GM18870 (cell line): Measurements from ENCODE around the gene CLEC17A.
A peak's percentile ranks its signal among the peaks of the same experiment; 100 is the strongest.
"Not testable (repeated sequence)": the region's sequence is repeated elsewhere in the genome, so short reads cannot be mapped to it uniquely, and the experiment has no call there.

Experiments
- ATAC-seq: cut with Tn5 transposase; IDR thresholded peaks from one replicate; pipeline ENCODE4 v1.9.1; 2021; ENCODE audit warnings: moderate library complexity; ENCODE audit not compliant: unreplicated experiment

CLEC17A gene

DNA sequence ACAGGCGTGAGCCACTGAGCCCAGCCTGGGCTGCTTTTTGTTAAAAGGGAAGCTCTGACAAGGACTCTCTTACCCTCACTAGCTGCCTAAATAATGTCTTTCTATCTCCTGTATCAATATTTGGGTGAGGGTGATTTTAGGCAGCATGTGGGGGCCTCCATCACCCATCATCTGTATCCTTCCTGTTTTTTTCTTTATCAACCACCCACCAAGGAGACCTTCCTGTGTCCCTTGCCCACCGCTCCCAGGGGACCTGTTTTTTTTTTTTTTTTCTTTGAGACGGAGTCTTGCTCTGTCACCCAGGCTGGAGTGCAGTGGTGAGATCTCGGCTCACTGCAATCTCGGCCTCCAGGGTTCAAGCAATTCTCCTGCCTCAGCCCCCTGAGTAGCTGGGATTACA lies 5.6 kb upstream of the CLEC17A start:
- no peak for ATAC-seq

DNA sequence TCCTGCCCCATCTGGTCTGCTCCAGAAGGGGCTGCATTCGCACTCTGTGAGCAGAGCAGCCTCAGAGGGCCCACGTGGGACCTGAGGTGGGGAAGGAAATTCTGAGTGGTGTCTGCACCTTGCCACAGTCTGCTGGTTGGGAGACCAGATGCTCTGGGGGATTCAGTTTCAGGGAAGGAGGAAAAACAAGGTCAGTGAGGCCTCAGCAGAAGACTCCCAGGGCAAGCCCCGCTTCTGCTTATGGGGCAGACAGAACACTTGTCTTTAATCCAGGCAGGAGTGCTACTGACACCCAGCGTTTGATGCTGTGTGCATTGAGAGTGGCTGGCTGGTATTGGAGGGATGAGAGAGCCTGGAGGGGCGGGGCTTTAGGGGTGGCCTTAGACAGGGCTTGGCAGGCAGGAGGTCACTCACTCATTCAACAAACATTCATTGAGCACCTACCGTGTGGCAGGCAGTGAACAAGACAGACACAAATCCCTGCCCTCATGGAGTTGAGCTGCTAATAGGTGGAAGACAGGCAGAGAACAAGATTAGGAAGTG lies 4.9 kb upstream of the CLEC17A start:
- no peak for ATAC-seq

DNA sequence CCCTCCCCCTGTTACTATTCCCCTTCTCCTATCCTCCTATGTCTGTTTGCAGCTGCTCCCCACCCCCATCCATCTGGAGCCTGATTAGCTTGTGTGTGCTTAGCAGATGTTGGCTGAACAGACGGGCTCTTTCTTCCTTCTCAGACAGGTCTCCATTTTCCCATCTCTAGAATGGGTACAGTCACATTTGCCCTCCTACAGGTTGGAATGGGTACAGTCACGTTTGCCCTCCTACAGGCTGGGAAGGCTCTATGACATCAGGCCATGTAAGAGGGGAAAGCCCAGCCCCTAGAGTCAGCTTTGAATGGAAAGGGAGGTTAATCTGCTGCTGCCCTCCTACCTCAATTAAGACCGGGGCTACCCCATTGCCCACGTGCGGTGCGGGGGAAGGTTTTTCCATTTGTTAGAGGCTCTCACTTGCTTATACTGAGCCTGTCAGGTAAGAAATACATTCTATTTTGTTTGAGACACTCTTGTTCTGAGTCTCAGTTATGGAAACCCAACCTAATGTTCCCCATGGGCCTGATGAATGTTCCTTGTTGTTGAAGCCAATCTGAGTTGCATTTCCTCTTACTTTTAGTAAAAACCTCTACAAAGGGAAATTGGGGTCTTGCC lies 2.2 kb upstream of the CLEC17A start:
- no peak for ATAC-seq

DNA sequence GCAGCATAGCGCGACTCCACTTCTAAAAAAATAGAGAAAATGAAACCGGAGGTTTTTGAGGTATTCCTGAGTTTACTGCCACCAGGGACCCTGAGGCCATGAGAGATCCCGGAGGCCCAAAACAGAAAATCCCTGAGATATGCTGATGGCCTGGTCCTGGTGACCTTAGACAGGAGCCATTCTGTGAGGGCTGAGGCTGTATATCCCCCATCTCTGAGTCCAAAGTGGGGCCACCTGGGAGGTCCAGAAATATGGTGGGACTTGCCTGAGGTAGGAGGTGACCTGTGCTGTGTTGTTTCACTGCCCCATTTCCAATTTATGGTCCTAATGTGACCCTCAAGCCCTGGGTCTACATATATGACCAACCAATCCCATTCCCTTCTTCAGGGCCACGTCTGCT lies 1.5 kb downstream of the CLEC17A start:
- ATAC-seq, result not testable (repeated sequence)

DNA sequence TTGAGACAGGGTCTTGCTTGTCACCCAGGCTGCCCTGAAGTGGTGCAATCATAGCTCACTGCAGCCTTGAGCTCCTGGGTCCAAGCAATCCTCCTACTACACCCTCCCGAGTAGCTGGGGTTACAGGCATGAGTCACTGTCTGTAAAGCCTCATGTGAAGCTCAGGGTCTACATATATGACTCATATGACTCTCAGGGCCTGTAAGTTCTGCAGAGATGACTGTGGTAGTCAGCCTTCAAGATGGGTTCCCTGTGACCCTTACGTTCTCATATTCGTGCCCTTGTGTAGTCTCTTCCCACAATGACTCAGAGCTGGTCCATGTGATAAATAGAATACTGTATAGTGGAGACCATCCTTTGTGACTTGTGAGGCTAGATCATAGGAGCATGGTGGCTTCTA lies 2.3 kb downstream of the CLEC17A start:
- ATAC-seq, result not testable (repeated sequence)

DNA sequence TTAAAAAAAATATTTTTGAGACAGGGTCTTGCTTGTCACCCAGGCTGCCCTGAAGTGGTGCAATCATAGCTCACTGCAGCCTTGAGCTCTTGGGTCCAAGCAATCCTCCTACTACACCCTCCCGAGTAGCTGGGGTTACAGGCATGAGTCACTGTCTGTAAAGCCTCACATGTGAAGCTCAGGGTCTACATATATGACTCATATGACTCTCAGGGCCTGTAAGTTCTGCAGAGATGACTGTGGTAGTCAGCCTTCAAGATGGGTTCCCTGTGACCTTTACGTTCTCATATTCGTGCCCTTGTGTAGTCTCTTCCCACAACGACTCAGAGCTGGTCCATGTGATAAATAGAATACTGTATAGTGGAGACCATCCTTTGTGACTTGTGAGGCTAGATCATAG lies 6.5 kb downstream of the CLEC17A start:
- not testable (repeated sequence) for ATAC-seq

DNA sequence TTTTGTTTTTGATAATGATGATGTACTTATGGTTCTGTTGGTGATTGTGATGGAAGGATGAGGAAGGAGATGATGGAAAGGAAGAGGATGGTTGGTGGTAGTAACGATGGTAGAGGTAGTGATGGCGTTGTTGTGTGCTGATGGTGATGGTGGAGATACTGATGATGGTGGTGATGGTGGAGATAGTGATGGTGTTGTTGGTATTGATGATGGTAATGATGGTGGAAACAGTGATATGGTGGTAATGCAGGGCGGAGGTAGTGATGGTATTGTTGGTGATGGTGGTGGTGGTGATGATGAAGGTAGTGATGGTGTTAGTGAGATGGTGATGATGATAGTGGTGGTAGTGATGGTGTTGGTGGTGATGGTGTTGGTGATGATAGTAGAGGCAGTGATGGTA lies 12.7 kb downstream of the CLEC17A start:
- ATAC-seq, result no peak

DNA sequence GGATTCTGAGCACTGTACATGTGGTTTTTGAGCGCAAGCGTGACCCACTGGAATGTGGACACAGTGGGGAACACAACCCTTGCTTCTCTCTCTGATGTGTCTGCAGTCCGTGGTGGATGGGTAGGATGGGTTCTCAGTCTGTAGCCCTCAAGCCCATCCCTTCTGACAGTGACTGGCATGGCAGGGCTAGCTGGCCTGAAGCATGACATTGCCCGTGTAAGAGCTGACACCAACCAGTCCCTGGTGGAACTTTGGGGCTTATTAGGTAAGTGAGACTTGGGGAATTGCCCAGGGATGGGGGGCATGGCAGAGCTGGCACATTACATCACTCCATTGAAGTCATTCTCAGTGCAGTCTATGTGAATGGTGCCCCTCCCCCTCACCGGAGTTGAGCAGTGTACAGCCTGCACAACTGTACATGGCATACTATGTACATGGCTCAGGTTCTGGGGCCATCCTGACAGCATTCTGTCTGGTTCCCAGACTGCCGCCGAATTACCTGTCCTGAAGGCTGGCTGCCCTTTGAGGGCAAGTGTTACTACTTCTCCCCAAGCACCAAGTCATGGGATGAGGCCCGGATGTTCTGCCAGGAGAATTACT lies 16.8 kb downstream of the CLEC17A start:
- no peak for ATAC-seq

DNA sequence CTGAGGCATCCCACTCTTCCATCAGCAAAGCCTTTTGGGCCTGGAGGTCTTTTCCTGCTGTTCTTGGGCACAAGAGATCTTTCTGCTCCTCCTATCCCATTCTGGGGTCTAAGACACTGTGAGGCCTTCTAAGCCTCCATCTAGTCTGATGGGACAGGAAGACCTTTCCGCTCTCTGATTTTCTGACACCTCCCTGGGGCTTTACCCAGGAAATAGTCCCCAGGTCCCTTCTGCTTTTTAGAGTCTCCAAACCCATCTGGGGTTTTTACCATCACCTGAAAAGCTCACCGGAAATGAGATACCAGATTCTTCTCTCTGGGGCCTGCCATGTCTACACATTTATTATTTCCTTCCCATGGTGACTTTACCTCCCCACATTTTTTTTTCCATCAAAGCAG lies 21.1 kb downstream of the CLEC17A start:
- peak; percentile 66 for ATAC-seq

DNA sequence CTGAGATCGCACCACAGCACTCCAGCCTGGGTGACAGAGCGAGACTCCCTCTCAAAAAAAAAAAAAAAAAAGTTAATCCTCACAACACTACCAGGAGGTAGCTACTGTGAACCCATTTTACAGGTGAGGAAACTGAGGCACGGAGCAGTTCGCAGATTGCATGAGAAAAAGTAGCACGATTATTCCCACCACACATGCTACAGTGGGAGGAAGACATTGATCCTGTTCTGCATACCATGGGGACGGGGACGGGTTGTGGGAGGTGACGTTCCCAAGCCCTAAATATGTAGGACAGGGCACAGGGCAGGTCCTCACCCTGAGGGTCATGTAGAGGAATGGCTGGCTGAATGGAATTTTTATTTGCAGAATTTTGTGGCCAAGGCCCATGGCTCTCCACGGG lies 23.7 kb downstream of the CLEC17A start:
- no peak for ATAC-seq

DNA sequence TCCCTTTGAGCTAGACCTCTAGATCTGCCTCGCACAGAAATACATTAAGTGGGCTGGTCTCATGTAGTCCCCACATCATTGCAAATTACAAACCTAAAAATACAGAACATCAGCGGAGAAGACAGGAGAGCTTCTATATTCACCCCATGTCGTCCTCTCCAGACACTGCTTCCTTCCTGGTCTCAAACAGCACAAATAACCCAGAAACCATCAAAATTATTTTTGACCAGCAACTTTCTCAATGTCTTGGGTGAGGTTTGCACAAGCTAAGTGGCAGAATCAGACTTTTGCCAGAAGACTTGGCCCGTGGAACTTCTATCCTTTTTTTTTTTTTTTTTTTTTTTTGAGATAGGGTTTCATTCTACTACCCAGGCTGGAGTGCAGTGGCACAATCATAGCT lies 28.2 kb downstream of the CLEC17A start:
- no peak for ATAC-seq

DNA sequence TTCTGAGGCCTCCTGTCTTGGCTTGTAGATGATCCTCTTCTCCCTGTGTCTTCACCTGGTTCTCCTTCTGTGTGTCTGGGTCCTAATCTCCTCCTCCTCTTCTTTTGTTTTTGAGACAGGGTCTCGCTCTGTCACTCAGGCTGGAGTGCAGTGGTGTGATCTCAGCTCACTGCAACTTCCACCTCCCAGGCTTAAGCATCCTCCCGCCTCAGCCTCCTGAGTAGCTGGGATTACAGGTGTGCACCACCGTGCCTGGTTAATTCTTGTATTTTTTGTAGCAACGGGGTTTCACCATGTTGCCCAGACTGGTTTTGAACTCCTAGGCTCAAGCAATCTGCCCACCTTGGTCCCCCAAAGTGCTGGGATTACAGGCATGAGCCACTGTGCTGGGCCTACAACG lies 29.4 kb downstream of the CLEC17A start:
- not testable (repeated sequence) for ATAC-seq

DNA sequence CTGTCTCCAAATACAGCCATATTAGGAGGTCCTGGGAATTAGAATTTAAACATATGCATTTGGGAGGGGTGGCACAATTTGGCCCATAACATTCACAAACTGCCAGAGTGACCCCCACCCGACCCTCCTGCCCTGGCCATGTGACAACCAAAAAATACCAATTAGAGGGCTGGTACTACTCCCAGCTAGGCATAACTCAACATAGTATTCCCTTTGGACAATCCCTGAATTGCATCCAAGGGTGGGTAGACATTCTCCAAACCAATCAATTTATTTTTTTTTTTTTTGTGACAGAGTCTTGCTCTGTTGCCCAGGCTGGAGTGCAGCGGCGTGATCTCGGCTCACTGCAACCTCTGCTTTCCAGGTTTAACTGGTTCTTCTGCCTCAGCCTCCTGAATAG lies 29.8 kb downstream of the CLEC17A start:
- no peak for ATAC-seq

DNA sequence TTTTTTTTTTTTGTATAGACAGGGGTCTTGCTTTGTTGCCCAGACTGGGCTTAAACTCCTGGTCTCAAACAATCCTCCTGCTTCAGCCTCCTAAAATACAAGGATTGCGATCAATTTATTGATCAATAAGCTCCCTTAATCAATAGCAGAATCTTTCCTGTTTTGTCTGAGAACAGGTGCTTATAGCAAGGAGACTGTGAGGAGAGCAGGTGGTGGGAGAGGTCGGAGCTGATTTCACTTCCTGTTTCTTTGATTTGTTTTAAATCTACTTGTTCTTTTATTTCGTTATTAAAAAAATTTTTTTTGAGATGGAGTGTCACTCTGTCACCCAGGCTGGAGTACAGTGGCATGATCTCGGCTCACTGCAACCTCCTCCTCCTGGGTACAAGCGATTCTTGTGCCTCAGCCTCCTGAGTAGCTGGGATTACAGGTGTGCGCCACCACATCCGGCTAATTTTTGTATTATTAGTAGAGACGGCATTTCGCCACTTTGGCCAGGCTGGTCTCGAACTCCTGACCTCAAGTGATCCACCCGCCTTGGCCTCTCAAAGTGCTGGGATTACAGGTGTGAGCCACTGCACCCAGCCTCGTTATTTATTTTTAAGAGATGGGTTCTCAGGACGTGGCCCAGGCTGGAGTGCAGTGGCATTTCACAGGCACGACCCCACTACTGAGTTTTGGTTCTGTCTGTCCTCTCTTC lies 30.7 kb downstream of the CLEC17A start:
- ATAC-seq, result not testable (repeated sequence)

DNA sequence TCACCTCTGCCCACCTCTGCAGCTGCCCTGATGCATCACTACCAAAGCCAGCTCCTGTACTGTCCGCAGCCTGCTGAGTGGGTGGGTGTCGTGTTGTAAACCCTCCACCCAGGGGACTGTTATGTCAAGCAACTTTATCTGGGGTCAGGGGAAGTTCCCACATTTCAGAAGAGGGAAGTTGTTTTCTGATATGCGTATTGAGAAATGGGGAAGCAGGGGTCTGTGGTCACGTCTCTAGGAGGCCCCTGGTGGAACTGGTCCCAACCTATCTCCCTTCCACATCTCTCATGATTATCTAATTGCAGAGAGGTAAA lies 31.2 kb downstream of the CLEC17A start:
- no peak for ATAC-seq

DNA sequence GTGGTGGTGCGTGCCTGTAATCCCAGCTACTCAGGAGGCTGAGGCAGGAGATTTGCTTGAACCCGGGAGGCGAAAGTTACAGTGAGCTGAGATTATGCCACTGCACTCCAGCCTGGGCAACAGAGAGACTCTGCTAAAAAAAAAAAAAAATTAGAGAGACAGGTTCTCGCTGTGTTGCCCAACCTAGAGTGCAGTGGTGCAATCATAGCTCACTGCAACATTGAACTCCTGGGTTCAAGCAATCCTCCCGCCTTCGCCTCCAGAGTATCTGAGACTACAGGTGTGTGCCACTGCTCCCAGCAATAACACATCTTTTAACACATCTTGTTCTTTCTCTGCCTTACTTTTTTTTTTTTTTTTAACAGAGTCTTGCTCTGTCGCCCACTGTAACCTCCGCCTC lies 32.7 kb downstream of the CLEC17A start:
- ATAC-seq, result no peak

DNA sequence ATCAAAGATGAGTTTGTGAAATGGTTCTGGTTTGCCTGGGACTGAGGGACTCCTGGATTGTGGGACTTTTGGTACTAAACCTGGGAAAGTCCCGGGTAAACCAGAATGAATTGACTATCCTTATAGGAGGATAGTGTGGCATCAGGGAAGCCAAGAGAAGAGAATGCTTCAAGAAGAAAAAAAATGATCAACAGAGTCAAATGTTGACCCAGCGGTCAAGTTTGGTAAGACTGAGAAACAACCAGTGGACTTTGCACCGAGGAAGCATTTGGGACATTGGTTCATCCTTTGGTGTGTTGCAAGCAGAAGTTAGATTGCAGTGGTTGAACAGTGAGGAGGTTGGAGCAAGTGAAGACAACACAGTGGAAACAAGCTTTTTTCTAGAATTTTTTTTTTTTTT lies 33.5 kb downstream of the CLEC17A start:
- ATAC-seq, result no peak

DNA sequence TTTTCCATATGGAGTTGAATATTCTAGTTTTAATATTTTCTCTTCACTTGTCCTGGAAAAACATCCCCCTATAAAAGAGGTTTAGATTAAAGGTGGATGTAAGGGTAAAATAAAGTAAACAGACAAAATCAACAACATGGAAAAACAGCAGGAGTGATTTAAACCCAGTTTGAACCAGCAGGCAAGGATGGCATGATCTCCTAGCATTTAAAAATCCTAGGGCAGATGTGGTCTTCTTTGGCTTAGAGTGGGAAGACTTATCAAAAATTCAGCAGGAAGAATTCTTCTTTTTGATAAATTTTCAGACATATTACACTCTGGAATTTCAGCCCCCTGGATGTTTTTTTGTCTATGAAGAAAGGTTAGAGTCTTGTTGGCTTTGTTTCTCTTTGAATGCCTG lies 36.5 kb downstream of the CLEC17A start:
- ATAC-seq, result no peak

DNA sequence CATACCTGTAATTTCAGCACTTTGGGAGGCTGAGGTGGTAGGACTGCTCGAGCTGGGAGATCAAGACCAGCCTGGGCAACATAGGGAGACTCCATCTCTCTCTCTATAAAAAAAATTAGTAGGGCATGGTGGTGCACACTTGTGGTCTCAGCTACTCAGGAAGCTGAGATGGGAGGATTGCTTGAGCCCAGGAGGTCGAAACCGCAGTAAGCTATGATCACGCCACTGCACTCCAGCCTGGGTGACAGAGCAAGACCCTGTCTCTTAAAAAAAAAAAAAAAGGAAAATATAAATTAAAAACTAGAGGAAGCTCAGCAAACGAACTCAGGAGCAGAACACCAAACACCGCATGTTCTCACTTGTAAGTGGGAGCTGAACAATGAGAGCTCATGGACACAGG lies 41.6 kb downstream of the CLEC17A start:
- ATAC-seq, result not testable (repeated sequence)

DNA sequence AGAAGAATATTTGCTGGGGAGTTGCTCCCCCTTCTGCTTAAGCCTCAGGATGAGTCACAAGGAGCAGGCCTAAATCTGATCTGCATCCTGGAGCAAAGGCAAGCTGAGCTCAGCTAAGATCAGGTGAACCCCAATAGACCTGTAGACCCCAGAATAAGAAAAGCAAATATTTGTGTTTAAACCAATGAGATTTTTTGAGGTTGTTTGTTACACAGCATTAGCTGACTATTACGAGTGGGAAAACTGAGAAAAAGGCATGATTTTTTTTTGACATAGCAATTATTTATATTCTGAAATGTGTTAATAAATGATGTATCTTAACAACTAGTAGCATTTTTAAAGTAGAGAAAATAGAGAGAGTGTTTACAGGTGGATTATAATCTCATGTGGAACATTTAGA lies 46.7 kb downstream of the CLEC17A start:
- ATAC-seq, result no peak

DNA sequence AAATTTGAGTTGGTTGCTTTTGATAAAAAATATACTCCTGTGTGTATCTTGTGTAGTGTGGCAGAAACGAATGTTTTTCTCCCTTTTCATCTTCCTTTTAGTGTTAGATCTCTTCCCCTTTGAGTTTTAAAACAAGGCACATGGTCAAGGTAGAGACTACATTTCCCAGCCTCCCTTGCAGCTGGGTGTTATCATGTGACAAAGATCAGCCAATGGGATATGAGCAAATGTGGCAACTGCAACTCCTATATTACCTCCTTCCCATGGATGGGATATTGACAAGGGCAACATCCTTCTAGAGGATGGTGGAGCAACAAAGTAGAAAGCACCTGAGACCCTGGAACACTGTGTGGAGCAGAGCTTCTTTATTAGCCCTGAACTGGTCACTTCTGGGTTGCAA lies 49.4 kb downstream of the CLEC17A start:
- ATAC-seq, result no peak

DNA sequence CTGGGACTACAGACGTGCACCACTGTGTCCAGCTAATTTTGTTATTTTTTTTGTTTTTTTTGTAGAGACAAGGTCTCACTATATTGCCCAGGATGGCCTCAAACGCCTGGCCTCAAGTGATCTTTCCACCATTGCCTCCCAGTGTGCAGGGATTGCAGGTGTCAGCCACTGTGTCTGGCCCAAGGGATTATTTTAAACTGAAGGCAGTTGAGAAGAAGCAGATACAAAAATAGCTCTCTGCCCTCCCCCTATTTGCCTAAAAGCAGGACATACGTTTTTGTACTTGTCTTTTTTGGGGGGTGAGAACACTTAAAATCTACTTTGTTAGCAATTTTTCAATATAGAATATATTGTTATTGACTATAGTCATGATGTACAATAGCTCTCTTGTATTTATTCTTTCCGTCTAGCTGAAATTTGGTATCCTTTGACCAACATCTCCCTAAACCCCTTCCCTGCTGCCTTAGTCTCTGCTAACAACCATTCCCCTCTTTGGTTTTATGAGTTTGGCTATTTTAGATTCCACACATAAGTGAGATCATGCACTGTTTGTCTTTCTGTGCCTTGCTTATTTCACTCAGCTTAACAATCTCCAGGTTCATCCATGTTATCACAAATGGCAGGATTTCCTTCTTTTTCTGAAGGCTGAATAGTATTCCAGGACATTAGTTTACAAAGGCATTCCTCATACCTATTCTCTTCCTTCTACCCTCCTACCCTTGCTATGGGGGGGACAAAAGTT lies 56.8 kb downstream of the CLEC17A start:
- no peak for ATAC-seq
